Activated naive CD4-positive, alpha-beta T cell treated with anti-CD3 and anti-CD28 coated beads, Interleukin-2, amount 50 U/mL, for 16 hours (primary cell): ENCODE measurements around the gene BBX.

Experiments used
- DNase-seq: peaks from one replicate; pipeline ENCODE4 v3.0.0-alpha.2; 2020

BBX gene

GRCh38 chr3:107660306-107660976 is 137.7 kb downstream of the BBX start:
- no peak for DNase-seq

- DNase-seq: no peak
Measured at GRCh38 chr3:107661447-107662123, 138.8 kb downstream of the BBX start.

- DNase-seq: no peak
Measured at GRCh38 chr3:107662124-107662507, 139.4 kb downstream of the BBX start.

- no peak for DNase-seq
Measured at GRCh38 chr3:107662586-107662985, 139.8 kb downstream of the BBX start.

GRCh38 chr3:107663266-107663665 is 140.5 kb downstream of the BBX start:
- DNase-seq: no peak

- no peak for DNase-seq
Measured at GRCh38 chr3:107664614-107665013, 141.9 kb downstream of the BBX start.

- no peak for DNase-seq
Measured at GRCh38 chr3:107665351-107665750, 142.6 kb downstream of the BBX start.

GRCh38 chr3:107666853-107667252 is 144.1 kb downstream of the BBX start:
- DNase-seq: no peak

GRCh38 chr3:107668416-107668815 is 145.7 kb downstream of the BBX start:
- no peak for DNase-seq

GRCh38 chr3:107668963-107669362 is 146.2 kb downstream of the BBX start:
- DNase-seq: no peak

- DNase-seq: no peak
Measured at GRCh38 chr3:107669669-107670068, 146.9 kb downstream of the BBX start.

- DNase-seq: no peak
Measured at GRCh38 chr3:107670986-107671385, 148.2 kb downstream of the BBX start.

GRCh38 chr3:107674371-107674770 is 151.6 kb downstream of the BBX start:
- DNase-seq: no peak

GRCh38 chr3:107675233-107675900 is 152.6 kb downstream of the BBX start:
- no peak for DNase-seq

GRCh38 chr3:107676469-107677309 is 153.9 kb downstream of the BBX start:
- no peak for DNase-seq

GRCh38 chr3:107679921-107680320 is 157.2 kb downstream of the BBX start:
- no peak for DNase-seq

- no peak for DNase-seq
Measured at GRCh38 chr3:107680698-107681097, 157.9 kb downstream of the BBX start.

GRCh38 chr3:107681396-107681795 is 158.6 kb downstream of the BBX start:
- no peak for DNase-seq

GRCh38 chr3:107682580-107682979 is 159.8 kb downstream of the BBX start:
- DNase-seq: no peak

GRCh38 chr3:107683447-107683846 is 160.7 kb downstream of the BBX start:
- DNase-seq: no peak

- DNase-seq: no peak
Measured at GRCh38 chr3:107684431-107684925, 161.7 kb downstream of the BBX start.

- no peak for DNase-seq
Measured at GRCh38 chr3:107685383-107685782, 162.6 kb downstream of the BBX start.

GRCh38 chr3:107687056-107687581 is 164.4 kb downstream of the BBX start:
- no peak for DNase-seq
